KMS-11 (cell line): ENCODE measurements around the gene SCPEP1.

Experiments
- H2AFZ ChIP-seq: fragments of 200-600 bp; sonication (generic); 2 replicates; pipeline ENCODE4 v1.6.1; 2016; ENCODE audit warnings: antibody characterized with exemption, mixed run types, low read depth
- H3K27ac ChIP-seq: fragments of 200-600 bp; sonication (generic); 2 replicates; pipeline ENCODE4 v1.6.1; 2016; ENCODE audit warnings: mild to moderate bottlenecking, mixed run types
- H3K27me3 ChIP-seq: fragments of 200-600 bp; sonication (generic); 2 replicates; pipeline ENCODE4 v1.6.1; 2017; ENCODE audit warnings: mild to moderate bottlenecking, low read depth, mixed run types, moderate library complexity; ENCODE audit not compliant: insufficient read depth
- H3K36me3 ChIP-seq: fragments of 200-600 bp; sonication (generic); 2 replicates; pipeline ENCODE4 v1.6.1; 2017; ENCODE audit warnings: mild to moderate bottlenecking, mixed run types; ENCODE audit not compliant: insufficient read depth
- H3K4me1 ChIP-seq: fragments of 200-600 bp; sonication (generic); 2 replicates; pipeline ENCODE4 v1.6.1; 2016; ENCODE audit warnings: mild to moderate bottlenecking, low read depth, mixed run types; ENCODE audit not compliant: poor library complexity, severe bottlenecking
- H3K4me2 ChIP-seq: fragments of 200-600 bp; sonication (generic); 2 replicates; pipeline ENCODE4 v1.7.0; 2016; ENCODE audit warnings: mild to moderate bottlenecking, mixed run types
- H3K4me3 ChIP-seq: fragments of 200-600 bp; sonication (generic); IDR thresholded peaks from 2 replicates; pipeline ENCODE4 v1.6.1; 2017; ENCODE audit warnings: low read depth, low read length, mixed read lengths; ENCODE audit not compliant: insufficient read depth
- H3K79me2 ChIP-seq: fragments of 200-600 bp; sonication (generic); 2 replicates; pipeline ENCODE4 v1.6.1; 2016; ENCODE audit warnings: low read depth, mixed run types; ENCODE audit not compliant: insufficient read depth
- H3K9ac ChIP-seq: fragments of 200-600 bp; sonication (generic); 2 replicates; pipeline ENCODE4 v1.6.1; 2016; ENCODE audit warnings: mild to moderate bottlenecking, mixed run types
- H4K20me1 ChIP-seq: fragments of 200-600 bp; sonication (generic); 2 replicates; pipeline ENCODE4 v1.6.1; 2016; ENCODE audit warnings: mild to moderate bottlenecking, mixed run types; ENCODE audit not compliant: insufficient read depth
- TF ChIP-seq, protein P1 (sequence below): fragments of 200-600 bp; sonication (generic); conservative IDR thresholded peaks from 2 replicates; pipeline ENCODE4 v1.6.1; 2017; ENCODE audit warnings: low read depth, mild to moderate bottlenecking, antibody characterized with exemption, low read length, moderate library complexity, mixed read lengths

The SCPEP1 gene

DNA sequence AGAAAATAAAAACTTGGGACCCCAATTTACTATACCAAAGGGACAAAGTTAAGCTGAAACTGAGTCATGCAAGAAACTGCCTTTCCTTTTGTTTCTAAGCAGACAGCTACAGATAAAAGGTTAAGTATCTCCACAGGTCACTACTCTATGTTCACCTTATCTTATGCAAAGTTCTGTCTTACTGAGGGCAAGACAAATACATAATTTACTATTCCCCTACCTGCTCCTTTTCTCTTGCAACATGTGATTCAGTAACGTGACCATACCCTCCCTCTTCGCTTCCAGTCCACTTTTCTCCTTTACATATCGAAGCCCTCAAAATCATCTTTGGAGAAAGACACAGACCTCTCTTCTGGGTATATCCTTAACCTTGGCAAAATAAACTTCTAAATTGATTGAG, 42.3 kb downstream of the SCPEP1 start:
- no peaks in the 10 kb centered on the region for H3K4me1 ChIP-seq
- H3K4me2 ChIP-seq: no peak overlapping the region
- no peaks in the 10 kb centered on the region for H3K79me2 ChIP-seq
- no peaks in the 10 kb centered on the region for H3K27me3 ChIP-seq
- TF ChIP-seq, protein P1, sequence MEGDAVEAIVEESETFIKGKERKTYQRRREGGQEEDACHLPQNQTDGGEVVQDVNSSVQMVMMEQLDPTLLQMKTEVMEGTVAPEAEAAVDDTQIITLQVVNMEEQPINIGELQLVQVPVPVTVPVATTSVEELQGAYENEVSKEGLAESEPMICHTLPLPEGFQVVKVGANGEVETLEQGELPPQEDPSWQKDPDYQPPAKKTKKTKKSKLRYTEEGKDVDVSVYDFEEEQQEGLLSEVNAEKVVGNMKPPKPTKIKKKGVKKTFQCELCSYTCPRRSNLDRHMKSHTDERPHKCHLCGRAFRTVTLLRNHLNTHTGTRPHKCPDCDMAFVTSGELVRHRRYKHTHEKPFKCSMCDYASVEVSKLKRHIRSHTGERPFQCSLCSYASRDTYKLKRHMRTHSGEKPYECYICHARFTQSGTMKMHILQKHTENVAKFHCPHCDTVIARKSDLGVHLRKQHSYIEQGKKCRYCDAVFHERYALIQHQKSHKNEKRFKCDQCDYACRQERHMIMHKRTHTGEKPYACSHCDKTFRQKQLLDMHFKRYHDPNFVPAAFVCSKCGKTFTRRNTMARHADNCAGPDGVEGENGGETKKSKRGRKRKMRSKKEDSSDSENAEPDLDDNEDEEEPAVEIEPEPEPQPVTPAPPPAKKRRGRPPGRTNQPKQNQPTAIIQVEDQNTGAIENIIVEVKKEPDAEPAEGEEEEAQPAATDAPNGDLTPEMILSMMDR: no peak
- no peaks in the 10 kb centered on the region for H4K20me1 ChIP-seq
- no peaks in the 10 kb centered on the region for H3K36me3 ChIP-seq
- H3K27ac ChIP-seq: no peak overlapping the region
- H3K9ac ChIP-seq: no peak overlapping the region
- no peak overlapping the region for H3K4me3 ChIP-seq
- no peak overlapping the region for H2AFZ ChIP-seq

DNA sequence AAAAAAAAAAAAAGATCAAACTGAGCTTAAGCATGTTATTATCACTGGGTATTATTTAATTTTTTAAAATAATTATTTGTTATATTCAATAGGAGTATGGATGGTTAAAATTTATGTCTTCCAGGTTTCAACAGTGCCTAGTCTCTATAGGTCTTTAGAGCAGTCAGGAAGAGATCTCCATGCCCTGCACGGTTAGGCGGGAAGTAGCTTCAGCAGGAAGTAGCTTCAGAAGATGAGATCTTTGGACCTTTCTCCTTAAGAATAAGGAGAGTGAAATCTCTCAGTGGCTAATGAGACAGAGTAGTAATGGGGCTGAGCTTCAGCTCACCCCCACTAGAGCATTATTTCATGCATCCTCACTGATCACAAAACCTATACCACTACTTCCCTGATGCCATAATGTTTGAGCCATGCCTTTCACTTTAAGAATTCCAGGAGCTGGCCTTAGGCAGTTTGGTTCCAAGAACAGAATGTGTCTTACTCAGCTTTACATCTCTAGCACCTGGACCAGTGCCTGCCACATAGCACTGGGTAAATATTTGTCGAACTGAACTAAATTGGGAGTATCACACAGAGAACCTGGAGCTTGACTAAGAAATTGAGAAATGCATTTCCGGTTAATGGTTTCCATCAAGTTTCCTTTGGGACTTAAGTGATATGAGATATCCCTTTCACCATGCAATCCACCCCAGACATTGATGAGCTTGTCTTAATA, 43.5 kb downstream of the SCPEP1 start:
- Histone ChIP-seq H3K4me1 (no peaks in the 10 kb centered on the region), H3K36me3 (no peaks in the 10 kb centered on the region), H3K27ac (no peak overlapping the region), H2AFZ (no peak overlapping the region), H3K9ac (no peak overlapping the region), H3K27me3 (no peaks in the 10 kb centered on the region), H3K4me3 (no peak overlapping the region), H3K4me2 (no peak overlapping the region), H4K20me1 (no peaks in the 10 kb centered on the region), H3K79me2 (no peaks in the 10 kb centered on the region)
- TF ChIP-seq, protein P1: no peak

DNA sequence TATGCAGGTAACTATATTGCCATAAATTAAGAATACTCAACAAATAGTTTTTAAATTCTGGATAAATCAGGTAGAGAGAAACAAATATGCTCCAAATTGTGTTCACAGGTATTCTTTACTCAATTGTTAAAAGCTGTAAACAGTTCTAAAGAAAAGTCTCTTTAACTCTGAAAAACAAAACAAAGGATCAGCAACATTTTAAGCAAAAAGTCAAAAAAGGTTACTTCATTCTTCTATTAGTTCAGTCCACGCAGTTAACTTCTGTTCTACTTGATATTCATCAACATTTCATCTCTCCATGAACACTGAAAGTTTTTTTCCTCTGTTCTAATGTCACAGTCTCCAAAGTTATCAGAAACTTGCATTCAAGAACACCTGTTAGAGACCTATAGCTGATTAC, 47.9 kb downstream of the SCPEP1 start:
- Histone ChIP-seq H3K9ac (no peak overlapping the region), H3K79me2 (no peaks in the 10 kb centered on the region), H3K4me3 (no peak overlapping the region), H3K36me3 (no peaks in the 10 kb centered on the region), H3K4me2 (no peak overlapping the region), H3K27ac (no peak overlapping the region), H2AFZ (no peak overlapping the region), H3K27me3 (no peaks in the 10 kb centered on the region), H4K20me1 (no peaks in the 10 kb centered on the region), H3K4me1 (no peaks in the 10 kb centered on the region)
- TF ChIP-seq, protein P1: no peak

DNA sequence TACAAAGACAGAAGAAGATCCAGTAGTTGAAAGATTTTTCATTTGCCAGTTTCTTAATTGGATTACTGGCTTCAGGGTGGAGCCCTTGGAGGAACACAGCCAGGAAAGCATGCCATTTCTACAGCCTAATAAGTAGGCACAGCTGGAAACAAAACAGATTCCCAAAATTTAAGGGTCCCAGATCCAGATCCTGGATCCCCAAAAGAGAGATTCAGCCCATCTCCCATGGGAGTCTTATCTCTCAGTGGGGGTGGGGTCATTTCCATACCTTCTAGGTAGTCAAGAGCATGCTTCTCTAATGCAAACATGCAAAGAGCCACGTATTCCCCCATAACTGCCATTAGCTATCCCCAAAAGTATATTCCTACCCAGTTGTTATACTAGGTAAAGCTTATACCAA, 49.9 kb downstream of the SCPEP1 start:
- Histone ChIP-seq H3K4me3 (no peak overlapping the region), H3K4me2 (no peak overlapping the region)
- TF ChIP-seq, protein P1: no peak

More for the DNA sequence above, 49.9 kb downstream of the SCPEP1 start:
- H3K9ac ChIP-seq: no peak overlapping the region
- no peaks in the 10 kb centered on the region for H3K27me3 ChIP-seq
- H3K27ac ChIP-seq: no peak overlapping the region
- H4K20me1 ChIP-seq: no peaks in the 10 kb centered on the region
- no peak overlapping the region for H2AFZ ChIP-seq
- no peaks in the 10 kb centered on the region for H3K79me2 ChIP-seq
- H3K36me3 ChIP-seq: no peaks in the 10 kb centered on the region
- H3K4me1 ChIP-seq: no peaks in the 10 kb centered on the region
